ENCODE data around the gene CACNA1G.
A peak's percentile ranks its signal among the peaks of the same experiment; 100 is the strongest.

CACNA1G gene

GRCh38 chr17:50629902-50630301, 69.4 kb downstream of the CACNA1G start:
- no peak for DNase-seq

DNA sequence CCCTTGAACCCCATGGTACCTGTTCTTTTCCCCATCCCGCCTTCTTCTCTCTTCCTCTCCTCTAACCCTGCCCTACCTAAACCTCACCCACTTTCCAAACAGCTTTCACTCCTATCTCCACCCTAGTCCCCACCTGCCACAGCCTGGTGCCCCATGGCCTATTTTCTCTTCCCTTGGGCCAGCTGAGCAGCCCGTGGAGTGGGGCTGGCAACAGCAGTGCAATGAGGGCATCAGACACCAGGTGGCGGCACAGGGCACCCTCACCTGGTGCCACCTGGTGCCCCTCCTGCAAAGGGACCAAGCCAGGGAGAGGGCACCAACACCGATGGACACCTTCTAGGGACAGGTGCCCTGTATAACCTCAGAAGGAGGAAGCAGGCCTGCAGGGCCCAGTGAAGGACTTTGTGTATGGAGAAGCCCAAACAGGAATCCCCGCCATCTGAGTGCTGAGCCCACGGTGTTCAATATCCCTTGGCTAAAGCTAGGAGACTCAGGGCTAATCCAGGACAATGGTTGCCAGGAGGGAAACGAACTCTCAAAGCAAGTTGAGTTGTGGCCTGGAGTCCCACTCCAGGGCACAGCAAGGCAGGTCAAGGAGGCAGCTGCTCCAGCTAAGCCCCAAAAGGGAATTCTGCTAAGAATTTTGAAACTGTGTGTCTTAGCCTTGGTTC, 70.1 kb downstream of the CACNA1G start:
- peak in 2 of 56 donors; percentile 20 to 23 for DNase-seq

GRCh38 chr17:50631195-50631907, 70.8 kb downstream of the CACNA1G start:
- DNase-seq = peak in 3 of 56 donors; percentile 4 to 34 (median 19)

DNA sequence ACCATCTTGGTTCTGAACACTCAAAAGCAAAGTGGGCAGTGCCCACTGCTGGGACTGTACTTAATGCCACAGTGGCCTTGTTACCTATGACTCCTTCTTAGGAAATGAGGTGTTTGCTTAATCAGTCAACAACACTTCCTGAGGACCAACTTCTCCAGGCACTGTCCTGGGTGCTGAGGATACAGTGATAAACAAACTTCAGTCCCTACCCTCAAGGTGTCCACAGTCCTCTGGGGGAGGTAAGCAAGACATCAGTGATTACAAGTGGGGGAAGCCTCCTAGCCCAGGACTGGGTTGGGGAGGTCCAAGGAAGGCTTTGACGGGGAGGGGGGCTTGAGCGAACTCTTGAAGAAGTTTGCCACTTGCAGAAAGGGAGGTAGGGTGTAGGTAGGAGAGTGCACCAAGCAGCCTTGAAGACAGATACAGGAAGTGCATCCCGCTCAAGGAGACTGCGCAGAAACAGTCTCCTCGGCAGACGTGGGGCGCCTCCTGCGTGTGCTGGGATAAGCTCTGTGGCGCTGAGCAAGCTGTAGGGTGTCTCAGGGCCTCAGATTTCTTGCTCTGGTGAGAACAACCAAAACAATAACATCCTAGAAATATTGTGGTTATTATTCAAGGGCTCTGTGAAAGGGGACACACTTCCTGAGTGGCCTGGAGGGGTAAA, 71.5 kb downstream of the CACNA1G start:
- no peak for DNase-seq

- no peak for DNase-seq
Observed at GRCh38 chr17:50632637-50633036, 72.1 kb downstream of the CACNA1G start.

DNA sequence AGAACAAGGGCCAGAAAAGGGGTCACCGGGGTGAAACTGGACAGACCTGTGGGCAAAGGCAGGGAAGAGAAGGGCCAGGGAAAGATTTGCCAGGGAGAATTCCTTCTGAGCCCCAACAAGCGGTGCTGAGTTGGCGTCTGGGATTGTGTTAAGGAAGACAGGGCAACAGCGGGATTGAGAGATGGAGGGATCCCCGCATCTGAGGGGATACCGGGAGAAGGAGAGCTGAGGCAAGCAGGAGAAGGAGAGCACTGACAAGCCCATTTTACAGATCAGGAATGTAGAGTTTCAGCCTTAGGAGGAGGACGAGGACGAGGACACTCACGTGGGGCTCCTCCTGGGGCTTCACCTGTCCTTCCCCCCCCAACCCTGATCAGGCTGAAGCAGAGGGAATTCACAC, 73.2 kb downstream of the CACNA1G start:
- no peak for DNase-seq

DNA sequence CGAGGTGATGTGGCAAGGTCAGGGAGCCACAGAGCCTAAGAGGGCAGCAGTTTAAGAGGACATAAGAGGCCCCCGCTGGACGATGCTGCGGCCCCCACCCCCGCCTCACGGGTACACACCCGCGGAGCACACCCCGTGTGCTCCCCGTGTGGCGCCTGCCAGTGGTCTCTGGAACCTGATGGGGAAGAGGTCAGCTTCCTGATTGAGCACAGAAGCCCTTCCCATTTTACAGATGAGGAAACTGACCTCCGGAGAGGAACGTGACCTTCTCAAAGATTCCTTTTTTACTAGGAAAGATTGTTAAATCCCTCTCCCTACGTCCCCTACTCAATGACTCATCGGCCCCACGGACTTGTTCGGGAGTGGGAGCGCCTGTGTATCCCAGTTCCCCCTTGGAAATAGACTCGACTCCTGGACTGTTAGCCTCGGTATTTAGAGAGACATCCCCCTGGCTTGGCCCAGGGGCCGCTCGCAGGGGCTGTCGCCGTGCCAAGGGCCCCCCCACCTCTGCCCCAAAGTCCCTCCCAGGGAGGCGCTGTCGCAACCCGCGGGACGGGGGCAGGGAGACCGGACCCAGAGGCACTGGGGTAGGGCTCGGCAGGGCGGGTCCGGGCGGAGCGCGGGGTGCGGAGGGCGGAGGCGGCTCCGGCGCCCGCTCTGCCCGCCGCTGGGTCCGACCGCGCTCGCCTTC, 73.9 kb downstream of the CACNA1G start, which contains the start of gene ABCC3:
Gene ABCC3 (plus strand): TSS at position 658 of the 691 bp plus-strand sequence. CDS start 56 bp downstream, outside the sequence.
- DNase-seq = no peak

DNA sequence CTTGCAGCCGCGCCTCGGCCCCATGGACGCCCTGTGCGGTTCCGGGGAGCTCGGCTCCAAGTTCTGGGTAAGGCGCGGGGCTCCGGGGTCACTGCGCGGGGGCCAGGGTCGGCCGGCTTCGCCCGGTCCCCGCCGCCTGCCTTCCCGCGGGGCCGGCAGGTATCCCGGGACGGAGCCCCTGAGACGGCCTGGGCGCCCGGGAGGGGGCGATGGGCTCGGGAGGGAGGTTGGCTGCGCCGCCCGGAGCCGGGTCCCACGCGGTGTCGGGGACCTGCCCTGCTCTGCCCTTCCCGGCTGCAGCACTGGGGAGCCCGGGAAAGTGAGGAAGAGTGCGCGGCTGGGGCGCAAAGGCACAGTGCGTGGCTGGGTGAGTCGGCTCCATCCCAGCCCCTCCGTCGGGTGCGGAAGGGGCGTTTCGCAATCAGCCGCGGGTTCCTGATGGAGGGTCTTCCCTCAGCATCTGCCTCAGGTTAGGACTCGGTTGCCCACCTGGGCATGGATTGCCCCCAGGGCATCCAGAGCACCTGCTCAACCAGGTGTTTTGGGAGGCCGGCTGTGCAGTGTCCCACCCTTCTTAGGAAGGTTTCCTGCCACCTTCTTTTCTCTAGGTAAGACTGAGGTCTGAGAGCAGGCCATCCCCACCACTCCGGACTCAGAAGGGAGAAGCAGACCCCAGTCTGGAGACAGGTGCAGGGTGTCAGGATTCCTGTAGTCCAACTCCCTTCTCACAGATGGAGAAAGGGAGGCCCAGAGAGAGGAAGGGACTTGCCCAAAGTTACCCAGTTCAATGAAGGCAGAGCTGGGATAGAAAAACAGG, 74.6 kb downstream of the CACNA1G start:
- DNase-seq = no peak

- DNase-seq = no peak
Observed at GRCh38 chr17:50635732-50635981, 75.1 kb downstream of the CACNA1G start.

DNA sequence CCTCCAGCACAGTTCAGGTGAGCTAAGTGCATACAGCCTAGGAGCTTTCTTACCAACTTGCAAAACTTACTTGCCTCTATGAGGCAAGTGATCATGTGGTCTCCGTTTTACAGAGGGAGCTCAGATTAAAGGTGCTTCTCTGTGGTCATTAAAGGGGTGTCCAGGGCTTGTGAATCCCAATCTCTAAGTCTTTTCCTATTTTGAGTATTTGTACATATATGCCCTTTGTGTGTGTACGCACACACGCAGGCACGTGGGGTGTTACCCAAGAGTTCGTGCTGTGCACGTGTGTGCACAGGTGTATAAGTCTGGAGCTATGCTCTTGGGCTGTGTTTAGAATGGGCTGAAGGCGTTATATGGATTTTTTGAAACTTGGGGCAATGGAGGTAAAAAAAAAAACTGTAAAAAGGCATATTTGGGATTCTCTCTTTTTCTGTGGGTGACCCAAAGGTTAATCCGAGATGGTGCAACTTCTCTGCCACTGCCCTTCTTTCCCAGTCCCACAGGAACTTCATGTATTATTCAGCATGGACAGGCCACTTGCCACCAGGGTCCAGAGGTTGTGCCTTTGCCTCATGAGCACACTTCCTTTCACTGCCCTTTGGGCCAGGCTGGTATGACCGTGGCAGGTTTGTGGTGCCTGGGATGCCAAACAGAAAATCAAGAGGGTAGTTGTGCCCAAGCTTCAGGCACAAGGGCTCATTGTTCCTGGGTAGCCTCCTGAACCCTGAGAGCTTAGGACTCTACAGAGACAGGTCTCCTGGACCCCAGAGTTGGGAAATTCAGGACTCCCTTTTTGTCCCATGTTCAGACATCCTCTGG, 75.7 kb downstream of the CACNA1G start:
- DNase-seq = no peak

- no peak for DNase-seq
Observed at GRCh38 chr17:50636804-50637195, 76.3 kb downstream of the CACNA1G start.

DNA sequence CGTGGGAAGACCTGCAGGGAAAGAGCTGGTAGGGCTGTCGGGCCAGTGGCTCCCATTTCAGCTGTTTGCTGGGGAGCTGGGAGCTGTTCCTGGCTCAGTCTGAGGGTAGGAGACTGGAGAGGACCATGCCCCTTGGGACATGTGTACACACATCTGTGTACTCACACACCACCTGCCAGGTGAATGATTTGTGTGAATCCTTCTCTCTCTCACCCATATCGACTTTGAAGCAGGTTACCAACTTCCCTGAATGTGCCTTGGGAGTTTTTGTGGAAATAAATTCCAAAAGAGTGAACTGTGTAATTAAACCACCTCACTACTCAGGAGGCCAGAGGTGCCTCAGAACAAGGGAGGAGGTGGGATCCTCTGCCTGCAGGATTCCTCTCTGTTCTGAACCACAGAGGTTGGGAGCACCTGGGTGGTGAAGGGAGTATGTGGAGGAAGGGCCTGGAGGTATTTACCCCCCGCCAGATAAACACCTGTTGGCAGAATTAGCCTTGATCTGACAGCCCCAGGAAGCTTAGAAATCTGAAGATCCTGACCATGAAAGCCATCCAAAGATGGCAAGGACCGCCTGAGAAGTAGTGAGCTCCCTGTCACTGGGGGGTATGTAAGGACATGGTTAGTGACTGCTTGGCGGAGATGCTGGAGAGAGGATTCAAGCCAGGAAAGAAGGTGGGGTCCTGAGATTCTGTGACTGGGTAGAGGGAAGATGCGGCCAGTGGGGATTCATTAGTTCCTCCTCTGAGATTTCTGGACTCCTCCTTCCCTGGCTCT, 77.5 kb downstream of the CACNA1G start:
- no peak for DNase-seq

DNA sequence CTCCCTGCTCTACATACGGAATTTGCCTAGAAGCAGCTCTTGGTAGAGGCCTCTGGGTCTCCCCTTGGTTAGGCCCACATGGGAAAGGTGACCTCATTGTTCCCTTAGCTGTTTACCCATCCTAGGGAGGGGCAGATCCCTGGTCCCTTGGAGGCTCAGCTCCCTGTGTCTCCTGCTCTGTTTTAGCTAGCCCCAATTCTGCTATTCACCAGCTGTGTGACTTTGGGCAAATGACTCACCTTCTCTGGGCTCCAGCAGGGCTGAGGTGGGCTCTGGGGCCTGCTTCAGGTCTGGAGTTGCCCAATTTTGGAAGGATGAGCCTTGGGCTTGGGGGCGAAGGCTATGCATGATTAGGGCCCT, 78.1 kb downstream of the CACNA1G start:
- DNase-seq = no peak

DNA sequence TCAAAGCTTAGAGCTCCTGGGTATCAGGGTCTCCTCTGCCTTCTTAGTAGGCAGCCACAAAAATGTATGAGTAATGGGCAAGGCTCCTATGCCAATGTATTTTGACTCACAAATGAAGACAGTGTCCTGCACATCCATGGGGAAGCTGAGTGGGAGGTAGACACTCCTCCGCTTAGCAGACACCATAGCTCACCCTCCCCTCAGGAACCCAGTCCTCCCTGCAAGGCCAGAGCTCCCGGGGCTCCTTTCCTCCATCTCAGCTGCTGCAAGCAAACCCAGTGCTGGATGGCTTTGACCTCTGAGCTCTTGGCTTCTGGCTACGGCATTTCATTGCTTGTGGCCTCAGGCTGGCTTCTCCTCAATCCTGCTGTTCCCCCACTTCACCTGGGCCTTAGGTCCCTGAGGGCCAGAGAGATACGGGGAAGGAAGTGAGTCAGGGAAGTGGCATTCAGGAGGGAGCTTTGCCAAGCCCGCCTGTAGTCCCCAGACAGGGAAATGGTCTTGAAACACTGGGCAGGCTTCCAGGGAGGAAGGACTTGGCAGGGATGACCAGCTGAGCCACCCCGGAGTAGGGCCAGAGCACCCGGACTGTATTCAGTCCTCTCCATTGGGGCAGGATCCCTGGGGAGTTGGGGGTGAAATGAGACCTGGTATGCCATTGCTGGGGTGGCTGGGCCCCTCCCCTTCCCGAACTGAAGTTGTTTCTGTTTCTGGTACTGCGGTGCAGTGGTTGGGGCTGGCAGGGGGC, 78.6 kb downstream of the CACNA1G start:
- peak in 43 of 56 donors; percentile 15 to 78 (median 41) for DNase-seq

DNA sequence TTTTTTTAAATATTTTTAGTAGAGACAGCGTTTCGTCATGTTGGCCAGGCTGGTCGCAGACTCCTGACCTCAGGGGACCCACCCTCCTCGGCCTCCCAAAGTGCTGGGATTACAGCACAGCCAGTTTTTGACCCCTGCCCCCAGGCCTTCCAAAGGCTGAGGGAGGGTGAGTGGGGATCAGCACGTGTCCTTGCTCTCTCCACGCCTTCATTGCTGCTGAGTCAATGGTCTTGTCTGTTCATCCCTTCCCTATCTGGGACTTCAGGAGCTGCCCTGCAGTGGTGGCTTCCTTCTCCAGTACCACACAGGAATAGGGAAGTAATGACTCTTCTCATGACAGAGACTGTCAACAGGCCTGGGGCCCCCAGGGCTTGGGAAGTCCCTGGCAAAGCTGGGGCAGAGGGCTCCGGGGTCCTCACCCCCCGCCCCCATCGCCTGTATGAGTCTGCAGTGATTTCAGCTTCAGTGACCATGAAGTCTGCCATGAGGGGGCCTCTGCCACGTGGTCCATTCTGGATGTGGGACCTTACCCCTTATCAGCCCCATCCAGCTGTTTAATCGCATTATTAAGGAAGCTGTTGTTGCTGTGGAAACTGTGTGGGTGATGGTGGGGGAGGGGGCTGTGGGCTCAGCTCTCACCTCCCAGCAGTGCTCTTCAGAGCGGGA, 80.3 kb downstream of the CACNA1G start:
- DNase-seq = peak in 2 of 56 donors; percentile 20 to 40

DNA sequence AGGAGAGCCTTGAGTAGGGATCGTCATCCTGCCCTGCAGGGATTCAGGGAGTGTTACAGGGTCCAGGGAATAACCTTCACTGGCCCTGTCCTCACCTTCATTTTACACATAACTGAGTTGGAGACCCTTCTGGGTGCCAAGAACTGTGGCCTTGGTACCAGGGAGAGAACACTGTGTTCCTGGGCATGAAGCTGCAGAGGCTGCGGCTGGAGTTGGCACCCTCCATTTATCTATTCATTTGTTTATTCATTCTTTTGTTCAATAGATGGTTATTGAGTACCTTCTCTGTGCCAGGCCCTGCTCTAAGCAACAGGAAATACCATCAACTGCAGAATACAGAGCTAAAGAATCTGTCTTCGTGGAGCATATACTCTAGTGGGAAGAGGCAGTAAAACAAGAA, 80.8 kb downstream of the CACNA1G start:
- no peak for DNase-seq

DNA sequence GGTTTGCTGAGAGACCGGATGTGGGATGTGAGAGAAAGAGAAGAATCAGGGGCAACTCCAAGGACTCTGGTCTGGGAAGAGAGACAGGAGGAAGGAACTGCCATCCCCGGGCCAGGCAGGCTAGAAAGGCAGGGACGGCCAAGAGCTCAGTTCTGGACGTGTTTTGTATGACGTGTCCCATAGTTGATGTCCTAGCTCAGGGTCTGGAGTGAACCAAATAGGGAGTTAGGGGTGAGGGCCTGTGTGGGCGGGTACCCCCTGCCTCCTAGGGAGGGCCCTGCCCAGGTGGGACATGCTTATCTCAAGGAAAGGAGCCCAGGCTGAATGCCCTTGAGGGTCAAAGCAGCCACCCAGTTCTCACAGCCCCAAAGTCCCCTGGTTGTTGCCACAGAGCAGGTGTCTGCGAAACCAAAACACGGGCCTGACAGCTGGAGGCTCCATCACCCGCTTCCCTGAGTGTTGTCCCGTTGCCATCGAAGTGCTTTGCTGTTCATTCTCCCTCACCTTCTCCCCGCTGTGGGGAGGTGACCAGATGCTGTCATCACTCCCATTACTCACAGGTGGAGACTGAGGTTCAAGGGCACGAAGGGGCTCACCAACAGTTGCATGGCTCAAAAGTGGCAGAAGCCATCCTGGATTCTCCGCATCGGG, 81.7 kb downstream of the CACNA1G start:
- no peak for DNase-seq
